GM12878 (cell line): ENCODE measurements around the gene ABCF3. TPM values are rescaled to one million over a fixed set of nuclear protein-coding genes. Genes with fewer than 3 reads are reported as not detected.

Experiments used
- ATAC-seq: fragments of 200-7000 bp; cut with Tn5 transposase; 3 replicates; pipeline ENCODE4 v1.9.1; 2020; ENCODE audit warnings: mild to moderate bottlenecking, moderate library complexity
- BruUV-seq: library from RNA; stranded (reverse); fragments of 400-500 nt; replicated peaks from 2 replicates; lab custom pipeline; 2021; lab: Mats Ljungman, UMichigan
- CTCF ChIA-PET: fragments of 300-600 bp; sonication (Branson Sonifier 250); formaldehyde crosslinking; extraction: SDS; loops from one replicate; lab custom pipeline; 2021; ENCODE audit warnings: inconsistent platforms; lab: Yijun Ruan, JAX
- POLR2A ChIA-PET: fragments of 350-600 bp; formaldehyde crosslinking; extraction: SDS; loops from one replicate; lab custom pipeline; 2021; ENCODE audit warnings: inconsistent platforms; lab: Charles Lee
- RAD21 ChIA-PET: fragments of 300-600 bp; sonication (Branson Sonifier 250); formaldehyde crosslinking; loops from one replicate; lab custom pipeline; 2023; ENCODE audit warnings: antibody characterized with exemption; ENCODE audit not compliant: unreplicated experiment; lab: Charles Lee
- SMC1A ChIA-PET: fragments of 300-600 bp; sonication (Branson Sonifier 250); formaldehyde crosslinking; loops from one replicate; lab custom pipeline; 2023; ENCODE audit not compliant: unreplicated experiment, uncharacterized antibody; lab: Charles Lee
- DNase-seq: peaks from one replicate; pipeline ENCODE4 v3.0.0-alpha.2; 2011; ENCODE audit warnings: low read depth, low spot score
- FAIRE-seq: peaks from 3 replicates; lab custom pipeline; 2011; peaks lifted over from hg19 to GRCh38; lab: Jason Lieb, UNC
- H2AFZ ChIP-seq: 2 replicates; pipeline ENCODE4 v1.6.0; 2011; ENCODE audit warnings: low read depth, low read length, control low read depth; ENCODE audit not compliant: control insufficient read depth
- H3K27ac ChIP-seq: 2 replicates; pipeline ENCODE4 v1.5.1; 2011; ENCODE audit warnings: control low read depth; ENCODE audit not compliant: control insufficient read depth, insufficient read depth
- H3K27me3 ChIP-seq, 2 experiments: replicated peaks in 1 of 2; 2 replicates each; pipeline versions ENCODE4 v1.6.0 to v1.6.1; 2011; ENCODE audit warnings: low read length in 1 of 2; ENCODE audit not compliant: control insufficient read depth in 2 of 2, insufficient read depth in 2 of 2
- H3K36me3 ChIP-seq, 2 experiments: 2 replicates each; pipeline ENCODE4 v1.5.1; 2011; ENCODE audit warnings: low read length in 1 of 2; ENCODE audit not compliant: control insufficient read depth in 2 of 2, insufficient read depth in 2 of 2
- H3K4me1 ChIP-seq: 2 replicates; pipeline ENCODE4 v1.6.1; 2011; ENCODE audit warnings: mild to moderate bottlenecking, low read length, moderate library complexity, mixed read lengths; ENCODE audit not compliant: control insufficient read depth, insufficient read depth
- H3K4me2 ChIP-seq: 2 replicates; pipeline ENCODE4 v1.6.0; 2011; ENCODE audit warnings: control low read depth; ENCODE audit not compliant: control insufficient read depth, insufficient read depth
- H3K4me3 ChIP-seq: fragments of 200-600 bp; sonication (generic); 2 replicates; pipeline ENCODE4 v1.5.1; 2016
- H3K79me2 ChIP-seq: 2 replicates; pipeline ENCODE4 v1.6.0; 2011; ENCODE audit warnings: low read length; ENCODE audit not compliant: control insufficient read depth, insufficient read depth
- H3K9ac ChIP-seq: 2 replicates; pipeline ENCODE4 v1.8.0; 2011; ENCODE audit warnings: low read length, control low read depth, mixed read lengths; ENCODE audit not compliant: control insufficient read depth, insufficient read depth
- H3K9me3 ChIP-seq: replicated peaks from 3 replicates; pipeline ENCODE4 v1.5.1; 2011; ENCODE audit warnings: mild to moderate bottlenecking, low read length; ENCODE audit not compliant: control insufficient read depth, insufficient read depth
- H4K20me1 ChIP-seq: 2 replicates; pipeline ENCODE4 v1.6.0; 2011; ENCODE audit not compliant: control insufficient read depth, insufficient read depth
- BRCA1 ChIP-seq: IDR thresholded peaks from 2 replicates; pipeline ENCODE4 v1.6.1; 2011; ENCODE audit warnings: low read depth, low read length, improper control_type of control experiment
- CBX5 ChIP-seq: sonication (generic); IDR thresholded peaks from 2 replicates; pipeline ENCODE4 v1.6.1; 2016; ENCODE audit warnings: low read depth, moderate library complexity, mild to moderate bottlenecking, inconsistent platforms
- GABPA ChIP-seq: IDR thresholded peaks from 2 replicates; pipeline ENCODE4 v1.6.1; 2014; ENCODE audit warnings: antibody characterized with exemption, low read depth, mild to moderate bottlenecking, inconsistent platforms
- IKZF1 ChIP-seq: fragments of 450-650 bp; conservative IDR thresholded peaks from 2 replicates; pipeline ENCODE4 v1.6.1; 2017; ENCODE audit warnings: antibody characterized with exemption, mild to moderate bottlenecking
- MEF2B ChIP-seq: fragments of 450-650 bp; IDR thresholded peaks from 2 replicates; pipeline ENCODE4 v1.6.1; 2018; ENCODE audit warnings: mild to moderate bottlenecking, moderate library complexity; ENCODE audit not compliant: partially characterized antibody, poor library complexity, severe bottlenecking
- NBN ChIP-seq: fragments of 450-650 bp; IDR thresholded peaks from 2 replicates; pipeline ENCODE4 v1.6.1; 2016
- NFXL1 ChIP-seq: fragments of 450-650 bp; IDR thresholded peaks from 2 replicates; pipeline ENCODE4 v1.6.1; 2017; ENCODE audit warnings: antibody characterized with exemption, mild to moderate bottlenecking, borderline replicate concordance
- POLR2A ChIP-seq: IDR thresholded peaks from 2 replicates; pipeline ENCODE4 v1.6.1; 2011; ENCODE audit warnings: low read depth, mild to moderate bottlenecking, low read length
- RAD21 ChIP-seq: IDR thresholded peaks from 2 replicates; pipeline ENCODE4 v1.6.1; 2011; ENCODE audit warnings: mild to moderate bottlenecking, low read depth, low read length, moderate library complexity; ENCODE audit not compliant: insufficient read depth
- SPI1 ChIP-seq: IDR thresholded peaks from 2 replicates; pipeline ENCODE4 v1.6.1; 2011; ENCODE audit warnings: low read depth, mild to moderate bottlenecking, low read length, moderate library complexity, borderline replicate concordance; ENCODE audit not compliant: insufficient read depth
- USF1 ChIP-seq: IDR thresholded peaks from 2 replicates; pipeline ENCODE4 v1.6.1; 2011; ENCODE audit warnings: borderline replicate concordance, low read depth, mild to moderate bottlenecking, moderate library complexity, mixed read lengths, low read length; ENCODE audit not compliant: insufficient read depth; ENCODE audit errors: extremely low read length
- YBX1 ChIP-seq: fragments of 450-650 bp; IDR thresholded peaks from 2 replicates; pipeline ENCODE4 v1.6.1; 2016; ENCODE audit warnings: antibody characterized with exemption
- ZZZ3 ChIP-seq: IDR thresholded peaks from 2 replicates; pipeline ENCODE4 v1.6.1; 2011; ENCODE audit warnings: low read depth; ENCODE audit not compliant: control insufficient read depth, insufficient read length
- whole genome bisulfite sequencing: methylation state at CpG from one replicate; pipeline ENCODE4 v1.1.6; 2016; ENCODE audit warnings: low lambda C conversion rate; ENCODE audit not compliant: insufficient replicate concordance, insufficient coverage; ENCODE audit errors: missing lambda C conversion rate; 5-methylcytosine and 5-hydroxymethylcytosine counted together
- in situ Hi-C: fragments of 300-500 bp; cut with MboI; formaldehyde crosslinking; loops from 9 replicates; pipeline ENCODE4 v1.14.3; 2018; ENCODE audit warnings: mixed read lengths
- intact Hi-C: fragments of 100-400 bp; cut with micrococcal nuclease; formaldehyde crosslinking; loops from one replicate; pipeline ENCODE4 v1.14.2; 2022; ENCODE audit not compliant: unreplicated experiment
- polyA plus RNA-seq, 11 experiments: library from polyadenylated mRNA; depleted of rRNA in 4 of 11; unstranded in 6 of 11; stranded (reverse) in 5 of 11; fragments of >200 nt; fragmentation: Nextera tagmentation in 4 of 11; fragmentation: Illumina TruSeq in 1 of 11; extraction: Ambion mirVana in 4 of 11; extraction: Trizol in 1 of 11; gene quantifications; 1 replicate in 1 of 11; 2 replicates in 10 of 11; pipeline versions ENCODE4 v1.2.1 to v1.2.3, GENCODE V29; 2011 to 2016; ENCODE audit warnings: inconsistent platforms in 2 of 11, missing spikeins in 2 of 11, low read depth in 1 of 11
- total RNA-seq, 4 experiments: library from RNA; depleted of rRNA in 3 of 4; stranded (reverse); fragments of >200 nt in 3 of 4; fragmentation: Illumina TruSeq in 1 of 4; extraction: Trizol in 1 of 4; gene quantifications; 2 replicates each; pipeline versions ENCODE4 v1.2.1 to v1.2.3, GENCODE V29; 2013 to 2021
- TF ChIP-seq, protein P1 (sequence below): IDR thresholded peaks from 2 replicates; pipeline ENCODE4 v1.6.1; 2011; ENCODE audit warnings: low read depth, low read length, improper control_type of control experiment, borderline replicate concordance
- TF ChIP-seq, protein P2 (sequence below): IDR thresholded peaks from 2 replicates; pipeline ENCODE4 v1.6.1; 2012; ENCODE audit warnings: low read depth, low read length, improper control_type of control experiment
- TF ChIP-seq, protein P3 (sequence below): fragments of 450-650 bp; IDR thresholded peaks from 2 replicates; pipeline ENCODE4 v1.6.1; 2017; ENCODE audit warnings: mild to moderate bottlenecking, moderate library complexity

Gene ABCF3
- total and polyA plus RNA-seq, 10 of the 15 experiments (the other 5 are each of a cell fraction or from before 2014, with no cell fraction given) = 6.1 to 71.3 (median 46.9) TPM

DNA sequence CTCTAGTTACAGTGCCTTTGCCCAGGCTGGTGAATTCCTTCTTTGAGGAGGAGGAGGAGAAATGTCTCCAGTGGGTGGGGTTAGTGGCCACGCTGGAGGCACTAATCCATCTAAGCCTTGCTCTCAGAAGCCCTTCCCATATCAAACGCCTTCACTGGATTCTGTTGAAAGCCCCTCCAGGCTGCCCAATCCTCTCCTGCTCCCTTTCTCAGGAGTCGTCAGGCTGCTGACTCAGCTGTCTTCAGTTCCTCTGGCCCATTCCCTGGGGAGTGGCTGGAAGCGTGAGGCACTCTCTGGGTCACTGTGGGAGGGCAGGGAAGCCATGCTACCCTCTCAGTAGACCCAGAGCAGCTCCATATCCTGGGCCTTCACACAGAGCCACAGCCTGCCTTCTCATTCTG is 8.7 kb upstream of the ABCF3 start:
- DNase-seq (no peak), ATAC-seq (no peak), FAIRE-seq (no peak)
- H3K4me3 ChIP-seq = no peak overlapping the region
- no TSS peak for BruUV-seq
- H3K79me2 ChIP-seq = peaks cover 31% of the 10 kb centered on the region
- peak overlapping the region; percentile 25; the same call in 1 of the 2 replicates for H3K27ac ChIP-seq
- CTCF ChIA-PET = interaction anchor here (1.1 kb wide), 1 partner anchor 8 kb away, joined by 4 read pairs; the partner anchor contains the start of gene ABCF3
- no peaks in the 10 kb centered on the region for H4K20me1 ChIP-seq
- H3K36me3 ChIP-seq = peaks cover 18 to 33% of the 10 kb centered on the region in 2 experiments
- POLR2A ChIA-PET = interaction anchor here (1.8 kb wide), 1 partner anchor 8 kb away, joined by 5 read pairs; the partner anchor contains the start of gene ABCF3
- RAD21 ChIA-PET = interaction anchor here (1.3 kb wide), 1 partner anchor 9 kb away, joined by 3 read pairs; the partner anchor contains the start of gene ABCF3
- H2AFZ ChIP-seq = no peak overlapping the region
- SMC1A ChIA-PET = interaction anchor here (0.9 kb wide), 1 partner anchor 18 kb away, joined by 3 read pairs; no protein-coding TSS in a partner anchor
- H3K4me2 ChIP-seq = peak overlapping the region; percentile 91
- in situ Hi-C loops = no loop called here
- H3K27me3 ChIP-seq = no peaks in the 10 kb centered on the region
- H3K4me1 ChIP-seq = peaks cover 9% of the 10 kb centered on the region
- WGBS = 44% methylated on average over 4 of the region's 4 CpGs
- H3K9ac ChIP-seq = no peak overlapping the region; the same call in 1 of the 2 replicates
- intact Hi-C loops = no loop called here
- H3K9me3 ChIP-seq = no peaks in the 10 kb centered on the region
- TF ChIP-seq, protein P1, sequence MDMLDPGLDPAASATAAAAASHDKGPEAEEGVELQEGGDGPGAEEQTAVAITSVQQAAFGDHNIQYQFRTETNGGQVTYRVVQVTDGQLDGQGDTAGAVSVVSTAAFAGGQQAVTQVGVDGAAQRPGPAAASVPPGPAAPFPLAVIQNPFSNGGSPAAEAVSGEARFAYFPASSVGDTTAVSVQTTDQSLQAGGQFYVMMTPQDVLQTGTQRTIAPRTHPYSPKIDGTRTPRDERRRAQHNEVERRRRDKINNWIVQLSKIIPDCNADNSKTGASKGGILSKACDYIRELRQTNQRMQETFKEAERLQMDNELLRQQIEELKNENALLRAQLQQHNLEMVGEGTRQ = no peak
- TF ChIP-seq BRCA1 (no peak), USF1 (no peak), IKZF1 (peak; percentile 20; the same call in 1 of the 2 replicates), CBX5 (no peak), YBX1 (no peak), ZZZ3 (no peak), NFXL1 (no peak), SPI1 (peak; percentile 60; the same call in 1 of the 2 replicates), POLR2A (no peak), MEF2B (peak; percentile 49), NBN (no peak), RAD21 (no peak), GABPA (no peak)
- TF ChIP-seq, protein P2, sequence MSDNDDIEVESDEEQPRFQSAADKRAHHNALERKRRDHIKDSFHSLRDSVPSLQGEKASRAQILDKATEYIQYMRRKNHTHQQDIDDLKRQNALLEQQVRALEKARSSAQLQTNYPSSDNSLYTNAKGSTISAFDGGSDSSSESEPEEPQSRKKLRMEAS = no peak
- TF ChIP-seq, protein P3, sequence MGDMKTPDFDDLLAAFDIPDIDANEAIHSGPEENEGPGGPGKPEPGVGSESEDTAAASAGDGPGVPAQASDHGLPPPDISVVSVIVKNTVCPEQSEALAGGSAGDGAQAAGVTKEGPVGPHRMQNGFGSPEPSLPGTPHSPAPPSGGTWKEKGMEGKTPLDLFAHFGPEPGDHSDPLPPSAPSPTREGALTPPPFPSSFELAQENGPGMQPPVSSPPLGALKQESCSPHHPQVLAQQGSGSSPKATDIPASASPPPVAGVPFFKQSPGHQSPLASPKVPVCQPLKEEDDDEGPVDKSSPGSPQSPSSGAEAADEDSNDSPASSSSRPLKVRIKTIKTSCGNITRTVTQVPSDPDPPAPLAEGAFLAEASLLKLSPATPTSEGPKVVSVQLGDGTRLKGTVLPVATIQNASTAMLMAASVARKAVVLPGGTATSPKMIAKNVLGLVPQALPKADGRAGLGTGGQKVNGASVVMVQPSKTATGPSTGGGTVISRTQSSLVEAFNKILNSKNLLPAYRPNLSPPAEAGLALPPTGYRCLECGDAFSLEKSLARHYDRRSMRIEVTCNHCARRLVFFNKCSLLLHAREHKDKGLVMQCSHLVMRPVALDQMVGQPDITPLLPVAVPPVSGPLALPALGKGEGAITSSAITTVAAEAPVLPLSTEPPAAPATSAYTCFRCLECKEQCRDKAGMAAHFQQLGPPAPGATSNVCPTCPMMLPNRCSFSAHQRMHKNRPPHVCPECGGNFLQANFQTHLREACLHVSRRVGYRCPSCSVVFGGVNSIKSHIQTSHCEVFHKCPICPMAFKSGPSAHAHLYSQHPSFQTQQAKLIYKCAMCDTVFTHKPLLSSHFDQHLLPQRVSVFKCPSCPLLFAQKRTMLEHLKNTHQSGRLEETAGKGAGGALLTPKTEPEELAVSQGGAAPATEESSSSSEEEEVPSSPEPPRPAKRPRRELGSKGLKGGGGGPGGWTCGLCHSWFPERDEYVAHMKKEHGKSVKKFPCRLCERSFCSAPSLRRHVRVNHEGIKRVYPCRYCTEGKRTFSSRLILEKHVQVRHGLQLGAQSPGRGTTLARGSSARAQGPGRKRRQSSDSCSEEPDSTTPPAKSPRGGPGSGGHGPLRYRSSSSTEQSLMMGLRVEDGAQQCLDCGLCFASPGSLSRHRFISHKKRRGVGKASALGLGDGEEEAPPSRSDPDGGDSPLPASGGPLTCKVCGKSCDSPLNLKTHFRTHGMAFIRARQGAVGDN = no peak
